ENCODE data around the gene PHF24.

Gene PHF24

GRCh38 chr9:35028341-35028740 is 70.3 kb downstream of the PHF24 start:
- FAIRE-seq (no peak), DNase-seq (ENCODE audit: insufficient read length, low spot score) (no peak)
- no peak for TF ChIP-seq POLR2A (IDR thresholded peaks at IDR 0.05; ENCODE audit: low read depth, low read length)

DNA sequence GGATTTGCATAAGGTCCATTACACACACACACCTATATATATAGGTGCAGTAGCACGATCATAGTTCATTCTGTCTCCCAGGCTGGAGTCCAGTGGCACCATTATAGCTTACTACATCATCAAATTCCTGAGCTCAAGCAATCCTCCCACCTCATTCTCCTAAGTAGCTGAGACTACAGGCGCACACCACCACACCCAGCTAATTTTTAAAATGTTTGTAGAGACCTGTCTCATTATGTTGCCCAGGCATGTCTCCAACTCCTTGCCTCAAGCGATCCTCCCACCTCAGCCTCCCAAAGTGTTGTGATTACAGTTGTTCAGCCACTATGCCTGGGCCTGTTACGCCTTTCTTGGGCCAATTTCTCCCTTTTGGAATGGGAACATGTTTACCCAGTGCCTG is 71.2 kb downstream of the PHF24 start:
- TF ChIP-seq POLR2A (IDR thresholded peaks at IDR 0.05; ENCODE audit: low read depth, low read length) = no peak
- DNase-seq (ENCODE audit: insufficient read length, low spot score) = no peak
- FAIRE-seq = no peak

GRCh38 chr9:35029852-35030251 is 71.8 kb downstream of the PHF24 start:
- DNase-seq (ENCODE audit: insufficient read length, low spot score) (no peak), FAIRE-seq (no peak)
- TF ChIP-seq POLR2A (IDR thresholded peaks at IDR 0.05; ENCODE audit: low read depth, low read length) = no peak
